ENCODE results near the gene GET4. TPM values are rescaled to one million over a fixed set of nuclear protein-coding genes. Genes with fewer than 3 reads are reported as not detected.
A peak's percentile ranks its signal among the peaks of the same experiment; 100 is the strongest.

Gene GET4
- total and polyA plus RNA-seq, 2 of the 4 experiments (the other 2 are of a cell fraction): 11.3 to 30.9 TPM

DNA sequence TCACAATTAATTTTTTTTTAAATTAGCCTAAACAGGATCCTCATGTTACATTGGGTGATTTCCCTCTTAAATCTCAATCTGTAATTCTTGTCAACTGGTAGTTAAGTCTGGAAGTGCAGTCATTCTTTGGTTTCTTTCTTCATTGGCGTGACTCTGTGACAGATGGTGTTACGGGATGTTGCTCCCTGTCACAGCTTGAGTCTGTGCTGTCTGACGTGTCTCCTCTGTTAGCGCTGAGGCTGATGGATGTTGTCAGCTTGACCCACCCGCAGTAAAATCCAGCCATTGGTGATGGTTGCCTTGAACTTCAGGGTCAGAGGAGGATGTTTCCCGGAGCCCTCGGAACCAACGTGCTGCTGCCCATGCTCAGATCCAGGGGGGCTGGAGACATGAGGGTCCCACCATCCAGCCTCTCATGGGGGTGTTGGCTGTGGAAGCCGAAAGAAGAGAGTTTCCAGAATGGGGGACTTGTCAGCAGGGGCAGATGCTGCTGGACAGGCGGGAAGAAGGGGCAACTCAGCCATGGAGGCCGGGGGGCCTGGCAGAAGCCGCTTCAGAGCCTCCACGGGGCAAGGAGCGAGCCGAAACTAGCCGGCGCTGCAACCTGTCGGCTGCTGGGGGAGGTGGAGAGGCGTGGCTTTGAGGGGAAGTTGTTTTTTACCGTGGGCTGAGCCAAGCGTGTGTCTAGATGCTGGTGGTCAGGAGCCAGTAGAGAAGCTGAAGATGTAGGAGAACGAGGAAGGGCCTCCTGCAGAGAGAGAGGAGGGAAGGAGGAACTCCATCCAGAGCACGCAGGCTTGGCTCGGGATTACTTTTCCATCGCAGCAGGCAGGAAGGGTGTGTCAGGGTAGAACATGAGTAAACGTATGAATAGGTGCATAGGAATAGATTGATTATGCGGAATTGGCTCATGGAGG lies 40.6 kb upstream of the GET4 start:
- peak overlapping the region; percentile 66 for H2AK5ac ChIP-seq (ENCODE audit: low read depth, low read length)
- in situ Hi-C loops (cut with MboI; ENCODE audit: low sequenced_read_pairs) (no loop called here), dilution Hi-C loops (cut with HindIII; ENCODE audit: low sequenced_read_pairs, unreplicated experiment) (no loop called here), intact Hi-C loops (cut with micrococcal nuclease) (no loop called here)
- H3K9me1 ChIP-seq (ENCODE audit: insufficient read depth, low read length): peaks cover 17% of the 10 kb centered on the region
- peak overlapping the region; percentile 40 for H2AFZ ChIP-seq (replicated peaks; ENCODE audit: low read length, poor library complexity)
- no peak overlapping the region for H4K91ac ChIP-seq (ENCODE audit: insufficient read depth, low read depth, low read length)
- no peaks in the 10 kb centered on the region for H3K9me3 ChIP-seq (ENCODE audit: control insufficient read depth, insufficient read depth, low read length)
- WGBS, 2 experiments (ENCODE audit: extremely low coverage in 2 of 2, insufficient read length in 1 of 2): 73% methylated on average over 2 of the region's 27 CpGs; no CpG with 5 or more reads in 1 of the 2 experiments
- CTCF ChIA-PET: interaction anchor here (1.1 to 1.4 kb wide), 2 partner anchors 11 to 22 kb away, joined by 3 to 5 read pairs; no protein-coding TSS in a partner anchor
- peaks cover 53% of the 10 kb centered on the region for H4K20me1 ChIP-seq (ENCODE audit: insufficient read depth, low read length)
- peaks cover 15% of the 10 kb centered on the region for H3K4me1 ChIP-seq (ENCODE audit: control insufficient read depth, insufficient read depth, low read length)
- H3K27ac ChIP-seq (ENCODE audit: insufficient read depth, low read length): no peak overlapping the region
- no peak overlapping the region; the same call in 2 of the 3 replicates for H2BK15ac ChIP-seq (ENCODE audit: low read depth, low read length)
- no peak for ATAC-seq (ENCODE audit: low read depth)
- no peaks in the 10 kb centered on the region for H3K27me3 ChIP-seq (ENCODE audit: control insufficient read depth, insufficient read depth, low read length)
- H3K79me1 ChIP-seq (ENCODE audit: low read depth in 1 of 2, low read length in 2 of 2): peaks cover 33 to 83% of the 10 kb centered on the region in 2 experiments
- H3K56ac ChIP-seq (ENCODE audit: extremely low read depth, insufficient read depth, low read length): no peak overlapping the region
- H4K8ac ChIP-seq (ENCODE audit: low read depth in 2 of 2, low read length in 2 of 2): 0 out of 4 replicates have a peak overlapping the region, but pooled peaks of 1 of the 2 experiments have one; percentile 34
- POLR2A ChIA-PET (ENCODE audit: unreplicated experiment): no interaction called here
- no peak overlapping the region for H2BK20ac ChIP-seq (ENCODE audit: low read depth, low read length)
- peak overlapping the region; percentile 8; the same call in 1 of the 2 replicates for H3K4ac ChIP-seq (ENCODE audit: low read depth, low read length)
- H2AK9ac ChIP-seq (replicated peaks; ENCODE audit: low read depth, low read length, poor library complexity): peak overlapping the region; percentile 52
- H3K9ac ChIP-seq (ENCODE audit: low read depth, low read length): no peak overlapping the region
- H3K23ac ChIP-seq (ENCODE audit: low read depth, low read length): no peak overlapping the region
- no TSS peak for BruUV-seq (replicated peaks)
- H3K18ac ChIP-seq (ENCODE audit: low read depth, low read length): no peak overlapping the region
- H3K14ac ChIP-seq (replicated peaks; ENCODE audit: low read depth, low read length): peak overlapping the region; percentile 37; the same call in 1 of the 2 replicates
- no peak overlapping the region for H2BK5ac ChIP-seq (ENCODE audit: low read depth, low read length, poor library complexity, severe bottlenecking)
- DNase-seq: no peak
- no peak for TF ChIP-seq RAD21 (IDR thresholded peaks at IDR 0.05; ENCODE audit: low read length)
- no peak for TF ChIP-seq MAZ (IDR thresholded peaks at IDR 0.05; ENCODE audit: borderline replicate concordance, low read depth, low read length)
- TF ChIP-seq NFE2L2 (IDR thresholded peaks at IDR 0.05; ENCODE audit: low read depth, low read length): no peak
- TF ChIP-seq, protein P1, sequence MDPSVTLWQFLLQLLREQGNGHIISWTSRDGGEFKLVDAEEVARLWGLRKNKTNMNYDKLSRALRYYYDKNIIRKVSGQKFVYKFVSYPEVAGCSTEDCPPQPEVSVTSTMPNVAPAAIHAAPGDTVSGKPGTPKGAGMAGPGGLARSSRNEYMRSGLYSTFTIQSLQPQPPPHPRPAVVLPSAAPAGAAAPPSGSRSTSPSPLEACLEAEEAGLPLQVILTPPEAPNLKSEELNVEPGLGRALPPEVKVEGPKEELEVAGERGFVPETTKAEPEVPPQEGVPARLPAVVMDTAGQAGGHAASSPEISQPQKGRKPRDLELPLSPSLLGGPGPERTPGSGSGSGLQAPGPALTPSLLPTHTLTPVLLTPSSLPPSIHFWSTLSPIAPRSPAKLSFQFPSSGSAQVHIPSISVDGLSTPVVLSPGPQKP (IDR thresholded peaks at IDR 0.05; ENCODE audit: borderline replicate concordance, low read depth, low read length): no peak
- TF ChIP-seq RFX5 (IDR thresholded peaks at IDR 0.05; ENCODE audit: low read depth, low read length): no peak
- H3K36me3 ChIP-seq (ENCODE audit: control insufficient read depth, insufficient read depth, low read length): peaks cover 22% of the 10 kb centered on the region
- H3K4me2 ChIP-seq (ENCODE audit: low read depth, low read length): no peak overlapping the region
- no peak overlapping the region for H2BK120ac ChIP-seq (ENCODE audit: low read depth, low read length)
- no peak overlapping the region for H4K5ac ChIP-seq (ENCODE audit: low read depth, low read length)
- H3K4me3 ChIP-seq (ENCODE audit: insufficient read depth, low read depth, low read length): no peak overlapping the region

Measured in IMR-90 (cell line).